Adrenal gland (tissue), 12 donors: Measurements from ENCODE around the gene APH1B. TPM values are rescaled to one million over a fixed set of nuclear protein-coding genes. Genes with fewer than 3 reads are reported as not detected.

Experiments
- DNase-seq, 7 donors: peaks; one replicate each; pipeline ENCODE4 v3.0.0-alpha.2; 2019 to 2020
- H3K27ac ChIP-seq, 5 donors: fragments of 200-600 bp; sonication (generic) in 4 of 5; 1 replicate in 3 of 5; 2 replicates in 2 of 5; pipeline versions ENCODE4 v1.5.1 to v1.8.0; 2016 to 2020; ENCODE audit warnings: mild to moderate bottlenecking in 1 of 5
- H3K27me3 ChIP-seq: fragments of 200-600 bp; 2 replicates; pipeline ENCODE4 v1.8.0; 2021
- H3K36me3 ChIP-seq, 2 donors: fragments of 200-600 bp; replicated peaks in 1 of 2; 1 replicate in 1 of 2; 2 replicates in 1 of 2; pipeline versions ENCODE4 v1.5.1 to v1.8.0; 2018 to 2022
- H3K4me1 ChIP-seq, 2 donors: fragments of 200-600 bp; replicated peaks in 1 of 2; 1 replicate in 1 of 2; 2 replicates in 1 of 2; pipeline versions ENCODE4 v1.5.1 to v1.8.0; 2018 to 2021
- H3K4me3 ChIP-seq, 4 donors: fragments of 200-600 bp; sonication (generic) in 3 of 4; one replicate each; pipeline ENCODE4 v1.5.1; 2016 to 2018
- H3K9me3 ChIP-seq, 3 donors: fragments of 200-600 bp; sonication (generic) in 1 of 3; replicated peaks in 1 of 3; 1 replicate in 2 of 3; 2 replicates in 1 of 3; pipeline versions ENCODE4 v1.5.1 to v1.8.0; 2016 to 2021
- POLR2A ChIP-seq, 2 donors: fragments of 450-650 bp; IDR thresholded peaks; one replicate each; pipeline ENCODE4 v1.6.1; 2017; ENCODE audit warnings: antibody characterized with exemption in 2 of 2, mild to moderate bottlenecking in 2 of 2, moderate library complexity in 1 of 2
- WGBS, 4 donors: extraction: QIAGEN DNeasy Blood & Tissue Kit in 2 of 4; methylation state at CpG; one replicate each; pipeline versions ENCODE4 v1.1.5 to v1.1.7; 2013 to 2017; 5-methylcytosine and 5-hydroxymethylcytosine counted together
- intact Hi-C, 2 donors: fragments of 100-400 bp; cut with DNase I; formaldehyde crosslinking; loops; one replicate each; pipeline versions ENCODE4 v1.14.1 to v1.15.0; 2022 to 2023
- polyA plus RNA-seq, 3 donors: library from polyadenylated mRNA; stranded (reverse); fragments of 200-250 nt in 2 of 3; fragments of 350-450 nt in 1 of 3; fragmentation: Illumina TruSeq in 1 of 3; extraction: RNeasy Lipid Tissue Mini Kit (QIAGEN cat#74804) in 1 of 3; gene quantifications; one replicate each; pipeline ENCODE4 v1.2.3, GENCODE V29; 2013 to 2014
- total RNA-seq, 9 donors: library from RNA; depleted of rRNA in 4 of 9; stranded (reverse); fragments of >200 nt in 4 of 9; fragments of 120-200 nt in 1 of 9; fragmentation: NEBNext Ultra II Directional in 1 of 9; extraction: Animal tissue kit (Norgen Biotek cat#: 25700) in 1 of 9; gene quantifications; one replicate each; pipeline versions ENCODE4 v1.1.0 to v1.2.4, GENCODE V29; 2013 to 2023
- TF ChIP-seq, protein P1 (sequence below), 6 experiments: fragments of 450-650 bp in 4 of 6; fragments of 200-600 bp in 2 of 6; sonication (generic) in 1 of 6; IDR thresholded peaks; 1 replicate in 5 of 6; 2 replicates in 1 of 6; pipeline versions ENCODE4 v1.5.1 to v1.8.0; 2016 to 2021; ENCODE audit warnings: antibody characterized with exemption in 6 of 6, mild to moderate bottlenecking in 2 of 6, moderate library complexity in 1 of 6
- donor health status: healthy with polysubstance abuse.
- donor health status: Bipolar disorder and iron deficiency.
- donor health status: DM: yes; HTN: yes; CAD: no.
- donor health status: DM: no; HTN: no; CAD: no.
- donor health status: DM: no; HTN: no; CAD: no.
- donor health status: DM: yes; HTN: yes; CAD: no.

APH1B gene
- total and polyA plus RNA-seq, 12 donors = 8.3 to 50.3 (median 23.1) TPM

DNA sequence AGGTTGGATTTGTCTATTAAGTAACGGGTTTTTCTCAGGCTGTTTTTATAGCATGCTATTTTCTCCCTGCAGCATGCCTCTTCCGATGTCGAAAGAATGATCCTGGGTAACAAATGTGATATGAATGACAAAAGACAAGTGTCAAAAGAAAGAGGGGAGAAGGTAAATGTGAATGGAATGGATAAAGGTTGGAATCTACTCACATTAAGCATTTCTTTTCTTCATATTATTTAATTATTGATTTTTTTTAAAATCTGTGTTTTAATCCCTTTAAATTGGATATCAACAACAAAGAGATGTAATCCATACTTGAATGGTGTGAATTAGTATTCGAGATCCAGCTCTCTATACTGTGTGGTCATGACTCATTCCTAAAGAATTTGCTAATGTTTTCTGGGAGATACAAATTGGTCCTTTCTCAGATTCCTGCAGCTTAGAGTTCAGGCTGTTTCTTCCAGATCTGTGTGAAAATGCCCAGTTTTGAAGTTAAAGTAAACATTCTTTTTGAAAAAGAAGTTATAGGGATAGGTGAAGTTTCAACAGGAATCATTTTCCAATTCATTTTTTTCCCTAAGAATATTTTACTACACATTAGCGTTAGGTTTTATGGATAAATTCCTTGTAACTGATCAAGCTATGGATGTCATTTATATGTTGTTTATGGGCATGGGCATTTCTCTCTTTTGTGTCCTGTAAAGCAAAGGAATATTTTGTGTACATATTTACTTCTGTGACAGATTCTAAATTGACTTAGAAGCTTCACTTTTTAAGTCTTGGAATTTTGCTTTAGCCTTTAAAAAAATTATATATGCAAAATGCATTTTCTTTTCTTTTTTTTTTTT is 20.8 kb upstream of the APH1B start:
- no peaks in the 10 kb centered on the region for H3K9me3 ChIP-seq
- H3K36me3 ChIP-seq = peaks cover 0 to 13% of the 10 kb centered on the region in 2 donors
- peaks cover 0 to 12% of the 10 kb centered on the region in 2 donors for H3K4me1 ChIP-seq
- WGBS, 4 donors = 62 to 69% (median 64%) methylated on average over 5 of the region's 5 CpGs
- DNase-seq = no peak
- no peak for TF ChIP-seq POLR2A (IDR thresholded peaks at IDR 0.05)
- TF ChIP-seq, protein P1, sequence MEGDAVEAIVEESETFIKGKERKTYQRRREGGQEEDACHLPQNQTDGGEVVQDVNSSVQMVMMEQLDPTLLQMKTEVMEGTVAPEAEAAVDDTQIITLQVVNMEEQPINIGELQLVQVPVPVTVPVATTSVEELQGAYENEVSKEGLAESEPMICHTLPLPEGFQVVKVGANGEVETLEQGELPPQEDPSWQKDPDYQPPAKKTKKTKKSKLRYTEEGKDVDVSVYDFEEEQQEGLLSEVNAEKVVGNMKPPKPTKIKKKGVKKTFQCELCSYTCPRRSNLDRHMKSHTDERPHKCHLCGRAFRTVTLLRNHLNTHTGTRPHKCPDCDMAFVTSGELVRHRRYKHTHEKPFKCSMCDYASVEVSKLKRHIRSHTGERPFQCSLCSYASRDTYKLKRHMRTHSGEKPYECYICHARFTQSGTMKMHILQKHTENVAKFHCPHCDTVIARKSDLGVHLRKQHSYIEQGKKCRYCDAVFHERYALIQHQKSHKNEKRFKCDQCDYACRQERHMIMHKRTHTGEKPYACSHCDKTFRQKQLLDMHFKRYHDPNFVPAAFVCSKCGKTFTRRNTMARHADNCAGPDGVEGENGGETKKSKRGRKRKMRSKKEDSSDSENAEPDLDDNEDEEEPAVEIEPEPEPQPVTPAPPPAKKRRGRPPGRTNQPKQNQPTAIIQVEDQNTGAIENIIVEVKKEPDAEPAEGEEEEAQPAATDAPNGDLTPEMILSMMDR (IDR thresholded peaks at IDR 0.05) = no peak
- H3K27ac ChIP-seq = no peak overlapping the region
- no peaks in the 10 kb centered on the region for H3K27me3 ChIP-seq
- intact Hi-C loops = no loop called here
- no peak overlapping the region for H3K4me3 ChIP-seq

DNA sequence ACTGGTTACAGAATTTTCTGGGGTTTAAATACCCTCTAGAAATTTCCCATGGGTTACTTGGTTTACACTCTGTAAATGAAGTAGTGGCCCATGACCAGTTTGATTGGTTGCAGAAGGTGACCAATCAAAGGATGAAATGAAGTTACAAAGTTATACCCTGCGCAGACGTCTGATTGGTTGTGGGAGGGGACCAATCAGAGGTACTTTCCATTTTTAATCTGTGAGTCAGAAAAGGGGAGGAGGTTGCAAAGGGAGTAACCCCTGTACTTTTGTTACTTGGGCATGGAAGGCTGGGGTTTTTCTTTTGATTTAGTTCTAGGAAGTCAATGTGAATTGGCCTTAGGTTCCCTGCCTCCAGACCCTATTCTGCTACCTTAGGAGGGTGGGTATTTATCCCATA is 18.7 kb upstream of the APH1B start:
- Histone ChIP-seq H3K4me3 (no peak overlapping the region), H3K27ac (no peak overlapping the region), H3K27me3 (no peaks in the 10 kb centered on the region), H3K9me3 (no peaks in the 10 kb centered on the region), H3K36me3 (peaks cover 0 to 17% of the 10 kb centered on the region in 2 donors), H3K4me1 (peaks cover 0 to 12% of the 10 kb centered on the region in 2 donors)
- 92 to 96% (median 94%) methylated on average over 2 of the region's 2 CpGs for WGBS, 4 donors
- intact Hi-C loops = no loop called here
- no peak for DNase-seq
- no peak for TF ChIP-seq POLR2A (IDR thresholded peaks at IDR 0.05)
- TF ChIP-seq, protein P1 (IDR thresholded peaks at IDR 0.05) = no peak

DNA sequence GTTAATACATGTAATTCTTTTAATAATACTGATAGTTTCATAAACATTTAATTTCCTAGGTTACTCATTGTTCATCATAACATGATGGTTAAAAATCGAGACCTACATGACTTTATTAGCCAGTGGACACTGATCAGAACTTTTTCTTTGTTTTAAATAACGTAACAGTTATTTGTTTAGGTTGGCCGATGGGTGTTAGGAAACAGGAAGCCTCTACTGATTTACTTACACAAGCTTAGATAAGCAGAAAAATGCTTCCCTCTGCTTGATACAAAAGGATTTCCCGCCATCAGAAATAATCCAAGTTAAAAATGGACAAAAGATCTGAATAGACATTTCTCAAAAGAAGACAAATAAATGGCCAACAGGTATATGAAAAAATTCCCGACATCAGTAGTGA is 16.6 kb upstream of the APH1B start:
- Histone ChIP-seq H3K27ac (no peak overlapping the region), H3K27me3 (no peaks in the 10 kb centered on the region), H3K4me3 (no peak overlapping the region), H3K36me3 (peaks cover 0 to 36% of the 10 kb centered on the region in 2 donors), H3K4me1 (peaks cover 0 to 12% of the 10 kb centered on the region in 2 donors), H3K9me3 (no peaks in the 10 kb centered on the region)
- DNase-seq = no peak
- TF ChIP-seq POLR2A (IDR thresholded peaks at IDR 0.05) = no peak
- TF ChIP-seq, protein P1 (IDR thresholded peaks at IDR 0.05) = no peak
- intact Hi-C loops = no loop called here
- WGBS, 4 donors = 64 to 71% (median 68%) methylated on average over 5 of the region's 5 CpGs

DNA sequence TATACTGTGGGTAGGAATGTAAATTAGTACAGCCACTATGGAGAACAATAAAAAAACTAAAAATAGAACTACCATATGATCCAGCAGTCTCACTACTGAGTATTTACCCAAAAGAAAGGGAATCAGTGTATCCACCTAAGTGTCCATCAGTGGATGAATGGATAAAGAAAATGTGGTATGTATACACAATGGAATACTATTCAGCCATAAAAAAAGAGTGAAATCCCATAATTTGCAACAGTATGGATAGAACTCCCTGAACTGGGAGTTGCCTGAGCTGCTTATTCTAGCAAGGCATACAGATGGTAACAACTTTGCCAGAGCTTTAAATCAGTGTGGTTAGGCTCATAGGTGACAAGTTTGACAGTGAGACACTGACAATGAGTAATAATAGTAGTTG is 16.1 kb upstream of the APH1B start:
- Histone ChIP-seq H3K27ac (no peak overlapping the region), H3K9me3 (no peaks in the 10 kb centered on the region), H3K36me3 (peaks cover 0 to 39% of the 10 kb centered on the region in 2 donors), H3K4me1 (peaks cover 0 to 7% of the 10 kb centered on the region in 2 donors), H3K4me3 (no peak overlapping the region), H3K27me3 (no peaks in the 10 kb centered on the region)
- intact Hi-C loops = no loop called here
- TF ChIP-seq, protein P1 (IDR thresholded peaks at IDR 0.05) = no peak
- TF ChIP-seq POLR2A (IDR thresholded peaks at IDR 0.05) = no peak
- no peak for DNase-seq
